ENCODE measurements around the gene ADIRF.
"Not testable (repeated sequence)": the region's sequence is repeated elsewhere in the genome, so short reads cannot be mapped to it uniquely, and the experiment has no call there.

DNA sequence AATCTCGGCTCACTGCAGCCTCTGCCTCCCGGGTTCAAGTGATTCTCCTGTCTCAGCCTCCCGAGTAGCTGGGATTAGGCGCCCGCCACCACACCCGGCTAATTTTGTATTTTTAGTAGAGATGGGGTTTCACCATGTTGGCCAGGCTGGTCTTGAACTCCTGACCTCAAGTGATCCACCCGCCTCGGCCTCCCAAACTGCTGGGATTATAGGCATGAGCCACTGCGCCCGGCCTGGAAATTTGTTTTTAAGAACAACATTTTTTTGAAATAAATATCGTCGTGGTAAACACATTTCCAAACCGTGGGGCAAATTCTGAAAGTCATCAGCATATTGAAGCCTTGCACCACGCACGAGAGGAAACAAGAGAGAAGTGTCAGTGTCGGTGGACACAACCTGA, 28.2 kb upstream of the ADIRF start:
- TF ChIP-seq CTCF (optimal IDR thresholded peaks at IDR 0.05 in 1 of 3, IDR thresholded peaks at IDR 0.05 in 1 of 3, conservative IDR thresholded peaks at IDR 0.05 in 1 of 3; ENCODE audit: extremely low read depth in 1 of 3, insufficient read depth in 2 of 3, low read length in 3 of 3); EZH2 (IDR thresholded peaks at IDR 0.05; ENCODE audit: low read length): not testable (repeated sequence)
